Glutamatergic neuron (in vitro differentiated cells): ENCODE measurements around the gene FBXO8. TPM values are rescaled to one million over a fixed set of nuclear protein-coding genes. Genes with fewer than 3 reads are reported as not detected.
"Not testable (repeated sequence)": the region's sequence is repeated elsewhere in the genome, so short reads cannot be mapped to it uniquely, and the experiment has no call there.

Experiments used
- DNase-seq: peaks from one replicate; pipeline ENCODE4 v3.0.0; 2022
- H3K27ac Mint-ChIP-seq: one replicate; pipeline ENCODE4 v1.8.0; 2020; ENCODE audit warnings: mild to moderate bottlenecking, mixed read lengths, inconsistent platforms; ENCODE audit not compliant: unreplicated experiment
- H3K27me3 Mint-ChIP-seq: one replicate; pipeline ENCODE4 v1.8.0; 2020; ENCODE audit warnings: mild to moderate bottlenecking, moderate library complexity, mixed read lengths, inconsistent platforms; ENCODE audit not compliant: unreplicated experiment
- H3K36me3 Mint-ChIP-seq: one replicate; pipeline ENCODE4 v1.8.0; 2020; ENCODE audit warnings: mild to moderate bottlenecking, mixed read lengths, inconsistent platforms; ENCODE audit not compliant: unreplicated experiment
- H3K4me1 Mint-ChIP-seq: one replicate; pipeline ENCODE4 v1.8.0; 2020; ENCODE audit warnings: mild to moderate bottlenecking, low read depth, mixed read lengths, inconsistent platforms; ENCODE audit not compliant: unreplicated experiment
- H3K4me3 Mint-ChIP-seq: one replicate; pipeline ENCODE4 v1.8.0; 2020; ENCODE audit warnings: mild to moderate bottlenecking, mixed read lengths, inconsistent platforms; ENCODE audit not compliant: unreplicated experiment
- H3K9me3 Mint-ChIP-seq: one replicate; pipeline ENCODE4 v1.8.0; 2020; ENCODE audit warnings: mild to moderate bottlenecking, moderate library complexity, mixed read lengths, inconsistent platforms; ENCODE audit not compliant: unreplicated experiment
- CTCF ChIP-seq: fragments of 200-600 bp; sonication (generic); IDR thresholded peaks from one replicate; pipeline ENCODE4 v1.5.0; 2021; ENCODE audit not compliant: partially characterized antibody, unreplicated experiment
- total RNA-seq: library from RNA; stranded (reverse); fragmentation: NEBNext Ultra II Directional; extraction: Animal tissue kit (Norgen Biotek cat#: 25700); gene quantifications from one replicate; pipeline ENCODE4 v1.2.1, GENCODE V29; 2021; ENCODE audit not compliant: unreplicated experiment

Gene FBXO8
- total RNA-seq, 1 donor from 2014 or later, result 23.1 TPM

- H3K9me3 Mint-ChIP-seq, result no peaks in the 10 kb centered on the region
- H3K4me3 Mint-ChIP-seq, result no peak overlapping the region
- no peaks in the 10 kb centered on the region for H3K36me3 Mint-ChIP-seq
- no peak overlapping the region for H3K27ac Mint-ChIP-seq
- no peaks in the 10 kb centered on the region for H3K27me3 Mint-ChIP-seq
- H3K4me1 Mint-ChIP-seq, result no peaks in the 10 kb centered on the region
- DNase-seq, result no peak
- TF ChIP-seq CTCF, result no peak
These were observed 21.2 kb upstream of the FBXO8 start for GRCh38 chr4:174304664-174305063.

- DNase-seq, result no peak
- TF ChIP-seq CTCF, result no peak
- Mint-ChIP-seq H3K9me3 (no peaks in the 10 kb centered on the region), H3K4me3 (no peak overlapping the region), H3K36me3 (no peaks in the 10 kb centered on the region), H3K27ac (no peak overlapping the region), H3K27me3 (no peaks in the 10 kb centered on the region), H3K4me1 (no peaks in the 10 kb centered on the region)
These were observed 20.2 kb upstream of the FBXO8 start for GRCh38 chr4:174303687-174304086.

GRCh38 chr4:174295142-174295541 is 11.7 kb upstream of the FBXO8 start:
- H3K27ac Mint-ChIP-seq, H3K4me1 Mint-ChIP-seq, H3K27me3 Mint-ChIP-seq, H3K4me3 Mint-ChIP-seq, DNase-seq: not testable (repeated sequence)
- peaks cover 11% of the 10 kb centered on the region for H3K9me3 Mint-ChIP-seq
- peaks cover 44% of the 10 kb centered on the region for H3K36me3 Mint-ChIP-seq

- peak; percentile 15 for DNase-seq
- H3K4me1 Mint-ChIP-seq, H3K27ac Mint-ChIP-seq: not testable (repeated sequence)
These were observed 11.2 kb upstream of the FBXO8 start for GRCh38 chr4:174294641-174295040.

GRCh38 chr4:174292473-174292872 is 9.0 kb upstream of the FBXO8 start:
- Mint-ChIP-seq H3K4me3 (no peak overlapping the region), H3K27me3 (no peaks in the 10 kb centered on the region), H3K36me3 (peaks cover 44% of the 10 kb centered on the region), H3K27ac (no peak overlapping the region), H3K9me3 (peaks cover 11% of the 10 kb centered on the region), H3K4me1 (no peaks in the 10 kb centered on the region)
- TF ChIP-seq CTCF, result no peak
- DNase-seq, result no peak

More at GRCh38 chr4:174294641-174295040, 11.2 kb upstream of the FBXO8 start:
- H3K4me3 Mint-ChIP-seq, H3K27me3 Mint-ChIP-seq: not testable (repeated sequence)
- Mint-ChIP-seq H3K36me3 (peaks cover 44% of the 10 kb centered on the region), H3K9me3 (peaks cover 11% of the 10 kb centered on the region)

GRCh38 chr4:174286870-174287269 is 3.4 kb upstream of the FBXO8 start:
- TF ChIP-seq CTCF, result no peak
- H3K4me3 Mint-ChIP-seq, result no peak overlapping the region
- H3K36me3 Mint-ChIP-seq, result peaks cover 10% of the 10 kb centered on the region
- H3K27ac Mint-ChIP-seq, result no peak overlapping the region
- H3K4me1 Mint-ChIP-seq, result peaks cover 21% of the 10 kb centered on the region
- peaks cover 10% of the 10 kb centered on the region for H3K27me3 Mint-ChIP-seq
- DNase-seq, result no peak
- peaks cover 13% of the 10 kb centered on the region for H3K9me3 Mint-ChIP-seq
